Stimulated activated memory B cell treated with anti-CD40 and anti-IgM and Interleukin-4, amounts not matched to agents 10 μg/mL and 1 μg/mL and 100 μg/mL, for 72 hours (primary cell): ENCODE measurements around the gene TBX18.

Source experiments
- ATAC-seq: fragments of 150-1000 bp; cut with Tn5 transposase; 2 replicates; pipeline ENCODE4 v1.10.0; 2021
- H3K27ac Mint-ChIP-seq: one replicate; pipeline ENCODE4 v1.8.0; 2022; ENCODE audit warnings: mild to moderate bottlenecking, mixed read lengths
- H3K27me3 Mint-ChIP-seq: one replicate; pipeline ENCODE4 v1.8.0; 2022; ENCODE audit warnings: mixed read lengths
- H3K36me3 Mint-ChIP-seq: one replicate; pipeline ENCODE4 v1.8.0; 2022; ENCODE audit warnings: mixed read lengths
- H3K4me1 Mint-ChIP-seq: one replicate; pipeline ENCODE4 v1.8.0; 2022; ENCODE audit warnings: mixed read lengths
- H3K4me3 Mint-ChIP-seq: one replicate; pipeline ENCODE4 v1.8.0; 2022; ENCODE audit warnings: mild to moderate bottlenecking, moderate library complexity, mixed read lengths
- H3K9me3 Mint-ChIP-seq: one replicate; pipeline ENCODE4 v1.8.0; 2022; ENCODE audit warnings: mixed read lengths

The TBX18 gene

GRCh38 chr6:84777888-84778287 lies 13.5 kb upstream of the TBX18 start:
- peaks cover 3% of the 10 kb centered on the region for H3K9me3 Mint-ChIP-seq

GRCh38 chr6:84776392-84776791 lies 12.0 kb upstream of the TBX18 start:
- H3K9me3 Mint-ChIP-seq, result no peaks in the 10 kb centered on the region
- peaks cover 63% of the 10 kb centered on the region for H3K27me3 Mint-ChIP-seq
- no peak for ATAC-seq
- H3K36me3 Mint-ChIP-seq, result no peaks in the 10 kb centered on the region
- H3K4me3 Mint-ChIP-seq, result no peak overlapping the region
- H3K27ac Mint-ChIP-seq, result no peak overlapping the region
- no peaks in the 10 kb centered on the region for H3K4me1 Mint-ChIP-seq

More at GRCh38 chr6:84777888-84778287, 13.5 kb upstream of the TBX18 start:
- ATAC-seq, result no peak
- no peaks in the 10 kb centered on the region for H3K36me3 Mint-ChIP-seq
- H3K27ac Mint-ChIP-seq, result no peak overlapping the region
- no peaks in the 10 kb centered on the region for H3K4me1 Mint-ChIP-seq
- peaks cover 48% of the 10 kb centered on the region for H3K27me3 Mint-ChIP-seq
- no peak overlapping the region for H3K4me3 Mint-ChIP-seq

- no peak for ATAC-seq
- no peaks in the 10 kb centered on the region for H3K9me3 Mint-ChIP-seq
- H3K4me1 Mint-ChIP-seq, result no peaks in the 10 kb centered on the region
- peaks cover 65% of the 10 kb centered on the region for H3K27me3 Mint-ChIP-seq
- no peak overlapping the region for H3K4me3 Mint-ChIP-seq
- no peaks in the 10 kb centered on the region for H3K36me3 Mint-ChIP-seq
- H3K27ac Mint-ChIP-seq, result no peak overlapping the region
These were observed 11.4 kb upstream of the TBX18 start for GRCh38 chr6:84775751-84776150.

GRCh38 chr6:84774985-84775284 lies 10.5 kb upstream of the TBX18 start:
- Mint-ChIP-seq H3K4me3 (no peak overlapping the region), H3K27me3 (peaks cover 65% of the 10 kb centered on the region), H3K27ac (no peak overlapping the region), H3K36me3 (no peaks in the 10 kb centered on the region), H3K9me3 (no peaks in the 10 kb centered on the region), H3K4me1 (no peaks in the 10 kb centered on the region)
- no peak for ATAC-seq

- peak; percentile 20 for ATAC-seq
- Mint-ChIP-seq H3K9me3 (no peaks in the 10 kb centered on the region), H3K27ac (no peak overlapping the region), H3K4me3 (no peak overlapping the region), H3K4me1 (no peaks in the 10 kb centered on the region), H3K36me3 (no peaks in the 10 kb centered on the region), H3K27me3 (peaks cover 69% of the 10 kb centered on the region)
These were observed 10.0 kb upstream of the TBX18 start for GRCh38 chr6:84774157-84774984.

- H3K27me3 Mint-ChIP-seq, result peaks cover 77% of the 10 kb centered on the region
- no peaks in the 10 kb centered on the region for H3K9me3 Mint-ChIP-seq
- no peaks in the 10 kb centered on the region for H3K4me1 Mint-ChIP-seq
- no peak for ATAC-seq
- no peak overlapping the region for H3K27ac Mint-ChIP-seq
- H3K36me3 Mint-ChIP-seq, result no peaks in the 10 kb centered on the region
- no peak overlapping the region for H3K4me3 Mint-ChIP-seq
These were observed 9.2 kb upstream of the TBX18 start for GRCh38 chr6:84773431-84774156.

GRCh38 chr6:84773133-84773430 lies 8.7 kb upstream of the TBX18 start:
- no peaks in the 10 kb centered on the region for H3K36me3 Mint-ChIP-seq
- H3K9me3 Mint-ChIP-seq, result no peaks in the 10 kb centered on the region
- H3K27ac Mint-ChIP-seq, result no peak overlapping the region
- H3K4me1 Mint-ChIP-seq, result no peaks in the 10 kb centered on the region
- no peak for ATAC-seq
- peaks cover 81% of the 10 kb centered on the region for H3K27me3 Mint-ChIP-seq
- no peak overlapping the region for H3K4me3 Mint-ChIP-seq

GRCh38 chr6:84772428-84773132 lies 8.2 kb upstream of the TBX18 start:
- H3K4me1 Mint-ChIP-seq, result no peaks in the 10 kb centered on the region
- peaks cover 81% of the 10 kb centered on the region for H3K27me3 Mint-ChIP-seq

GRCh38 chr6:84771756-84772356 lies 7.5 kb upstream of the TBX18 start:
- no peak for ATAC-seq
- Mint-ChIP-seq H3K36me3 (no peaks in the 10 kb centered on the region), H3K27ac (no peak overlapping the region), H3K4me3 (no peak overlapping the region), H3K9me3 (no peaks in the 10 kb centered on the region), H3K4me1 (no peaks in the 10 kb centered on the region), H3K27me3 (peaks cover 81% of the 10 kb centered on the region)

More at GRCh38 chr6:84772428-84773132, 8.2 kb upstream of the TBX18 start:
- no peak overlapping the region for H3K4me3 Mint-ChIP-seq
- no peaks in the 10 kb centered on the region for H3K9me3 Mint-ChIP-seq
- H3K36me3 Mint-ChIP-seq, result no peaks in the 10 kb centered on the region
- no peak for ATAC-seq
- no peak overlapping the region for H3K27ac Mint-ChIP-seq

GRCh38 chr6:84771125-84771755 lies 6.8 kb upstream of the TBX18 start:
- Mint-ChIP-seq H3K27ac (no peak overlapping the region), H3K27me3 (peaks cover 81% of the 10 kb centered on the region), H3K4me1 (no peaks in the 10 kb centered on the region), H3K4me3 (no peak overlapping the region), H3K9me3 (no peaks in the 10 kb centered on the region), H3K36me3 (no peaks in the 10 kb centered on the region)
- no peak for ATAC-seq

- Mint-ChIP-seq H3K36me3 (no peaks in the 10 kb centered on the region), H3K27ac (no peak overlapping the region), H3K27me3 (peaks cover 81% of the 10 kb centered on the region), H3K4me1 (no peaks in the 10 kb centered on the region), H3K4me3 (no peak overlapping the region), H3K9me3 (no peaks in the 10 kb centered on the region)
- ATAC-seq, result no peak
These were observed 6.1 kb upstream of the TBX18 start for GRCh38 chr6:84770521-84770920.

GRCh38 chr6:84769306-84769705 lies 4.9 kb upstream of the TBX18 start:
- Mint-ChIP-seq H3K36me3 (no peaks in the 10 kb centered on the region), H3K9me3 (peaks cover 1% of the 10 kb centered on the region), H3K4me1 (peaks cover 2% of the 10 kb centered on the region), H3K27me3 (peaks cover 80% of the 10 kb centered on the region), H3K4me3 (no peak overlapping the region), H3K27ac (no peak overlapping the region)
- ATAC-seq, result no peak

GRCh38 chr6:84768442-84769174 lies 4.2 kb upstream of the TBX18 start:
- Mint-ChIP-seq H3K27me3 (peaks cover 80% of the 10 kb centered on the region), H3K4me1 (peaks cover 6% of the 10 kb centered on the region), H3K27ac (no peak overlapping the region), H3K9me3 (peaks cover 3% of the 10 kb centered on the region), H3K36me3 (no peaks in the 10 kb centered on the region), H3K4me3 (no peak overlapping the region)
- no peak for ATAC-seq

GRCh38 chr6:84767526-84768201 lies 3.3 kb upstream of the TBX18 start:
- H3K36me3 Mint-ChIP-seq, result no peaks in the 10 kb centered on the region
- H3K27me3 Mint-ChIP-seq, result peaks cover 80% of the 10 kb centered on the region
- peaks cover 3% of the 10 kb centered on the region for H3K9me3 Mint-ChIP-seq
- ATAC-seq, result no peak
- peaks cover 6% of the 10 kb centered on the region for H3K4me1 Mint-ChIP-seq
- no peak overlapping the region for H3K27ac Mint-ChIP-seq
- H3K4me3 Mint-ChIP-seq, result no peak overlapping the region
